Measurements from ENCODE around the gene DIP2C.
"Not testable (repeated sequence)": the region's sequence is repeated elsewhere in the genome, so short reads cannot be mapped to it uniquely, and the experiment has no call there.

Gene DIP2C

DNA sequence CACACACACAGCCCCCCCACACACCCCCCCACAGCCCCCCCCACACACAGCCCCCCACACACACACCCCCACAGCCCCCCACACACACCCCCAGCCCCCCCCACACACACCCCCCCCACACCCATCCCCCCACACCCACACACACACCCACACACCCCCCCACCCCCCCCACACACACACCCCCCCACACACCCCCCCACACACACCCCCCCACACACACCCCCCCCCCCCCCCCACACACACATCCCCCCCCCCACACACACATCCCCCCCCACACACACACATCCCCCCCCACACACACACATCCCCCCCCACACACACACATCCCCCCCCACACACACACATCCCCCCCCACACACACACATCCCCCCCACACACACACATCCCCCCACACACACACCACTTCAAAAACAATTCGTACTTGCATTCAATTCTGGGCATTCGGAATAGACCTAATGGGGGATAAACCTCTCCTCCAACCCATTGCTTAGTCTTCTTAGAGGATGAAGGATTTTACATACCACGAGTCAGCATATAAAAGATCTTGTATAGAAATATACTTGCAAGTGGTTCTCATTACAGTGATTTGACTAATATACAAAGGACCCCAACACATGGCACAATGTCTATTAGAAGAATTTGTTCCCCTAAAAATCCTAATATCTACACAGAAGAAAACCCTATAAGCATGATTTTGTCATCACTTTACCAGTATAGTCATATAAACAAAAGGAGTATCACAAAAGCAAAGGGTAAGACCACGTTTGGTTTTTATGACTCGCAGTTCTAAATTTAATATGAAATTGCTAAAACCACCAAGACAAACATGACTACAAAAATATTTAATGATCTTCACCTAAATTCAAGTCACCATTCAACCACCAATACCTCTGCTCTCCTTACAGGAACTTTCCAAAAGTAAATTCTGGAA lies 80.9 kb downstream of the DIP2C start:
- no peak for DNase-seq

GRCh38 chr10:607545-608185 lies 81.8 kb downstream of the DIP2C start:
- DNase-seq, result no peak

DNA sequence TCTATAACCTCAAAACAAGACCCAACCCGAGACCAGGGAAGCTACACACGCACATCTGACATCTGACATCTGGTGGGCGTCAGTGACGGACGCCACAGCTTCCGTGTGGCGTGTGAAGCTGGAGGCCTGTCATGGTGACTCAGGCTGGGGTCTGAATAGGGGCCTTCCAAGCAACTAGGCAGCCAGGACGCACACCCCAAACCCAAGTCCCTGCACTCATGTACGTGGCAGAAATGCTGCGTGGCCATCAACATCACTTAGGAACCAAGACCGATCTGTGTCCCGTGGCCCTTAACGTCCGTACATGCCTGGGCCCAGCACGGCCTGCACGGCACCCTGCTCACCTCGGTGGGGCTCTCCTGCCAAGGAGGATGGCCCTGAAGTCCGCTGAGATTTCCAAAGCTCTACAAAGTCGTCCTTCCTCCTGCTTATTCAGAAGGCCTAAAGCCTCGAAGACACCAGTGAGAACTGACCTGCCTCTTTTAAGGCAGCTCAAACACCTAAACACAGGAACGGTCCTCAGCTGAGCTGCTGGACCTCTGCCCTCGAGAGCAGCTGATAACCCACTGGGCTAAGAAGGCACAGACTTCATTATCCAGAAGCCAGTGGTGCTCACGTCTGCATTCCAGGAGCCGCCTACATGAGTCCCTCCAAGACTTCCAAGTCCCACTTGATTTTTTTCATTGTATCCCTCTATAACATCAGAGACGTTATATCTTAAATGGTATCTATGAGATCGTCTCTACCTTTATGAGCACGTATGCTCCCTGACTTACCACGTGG lies 82.5 kb downstream of the DIP2C start:
- no peak for DNase-seq

- DNase-seq, result no peak
Observed at GRCh38 chr10:605632-606325, 83.7 kb downstream of the DIP2C start.

- no peak for DNase-seq
Observed at GRCh38 chr10:604716-605631, 84.5 kb downstream of the DIP2C start.

GRCh38 chr10:603745-604144 lies 85.7 kb downstream of the DIP2C start:
- no peak for DNase-seq

DNA sequence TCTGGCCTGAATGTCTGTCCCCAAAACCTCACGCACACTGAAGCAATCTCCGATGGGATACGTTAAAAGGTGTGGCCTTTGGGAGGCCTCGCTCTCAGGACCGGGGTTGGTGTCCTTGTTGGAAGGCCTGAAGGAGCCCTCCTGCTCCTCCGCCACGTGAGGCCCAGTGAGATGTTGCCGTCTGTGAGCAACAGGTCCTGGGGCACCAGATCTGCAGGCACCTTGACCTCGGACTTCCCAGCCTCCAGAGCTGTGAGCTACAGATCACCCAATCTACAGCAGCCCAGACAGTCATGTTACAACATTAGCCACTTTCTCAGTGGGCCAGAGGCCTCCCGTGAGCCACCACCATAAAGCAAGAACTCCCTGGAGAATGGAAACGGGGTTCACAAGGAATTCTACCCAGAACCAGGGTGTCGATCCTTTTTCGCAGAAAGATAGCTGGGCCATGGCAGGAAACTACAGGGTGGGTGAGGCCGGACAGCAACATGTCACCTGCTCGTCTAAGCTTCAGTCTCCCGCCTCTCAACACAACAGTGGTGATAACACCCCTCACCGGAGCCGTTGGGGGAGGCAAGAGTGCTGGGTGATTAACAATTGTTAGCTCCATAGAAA lies 87.0 kb downstream of the DIP2C start:
- no peak for DNase-seq

- no peak for DNase-seq
Observed at GRCh38 chr10:601660-601963, 87.9 kb downstream of the DIP2C start.

- DNase-seq, result no peak
Observed at GRCh38 chr10:600876-601659, 88.4 kb downstream of the DIP2C start.

GRCh38 chr10:600234-600633 lies 89.2 kb downstream of the DIP2C start:
- no peak for DNase-seq

DNA sequence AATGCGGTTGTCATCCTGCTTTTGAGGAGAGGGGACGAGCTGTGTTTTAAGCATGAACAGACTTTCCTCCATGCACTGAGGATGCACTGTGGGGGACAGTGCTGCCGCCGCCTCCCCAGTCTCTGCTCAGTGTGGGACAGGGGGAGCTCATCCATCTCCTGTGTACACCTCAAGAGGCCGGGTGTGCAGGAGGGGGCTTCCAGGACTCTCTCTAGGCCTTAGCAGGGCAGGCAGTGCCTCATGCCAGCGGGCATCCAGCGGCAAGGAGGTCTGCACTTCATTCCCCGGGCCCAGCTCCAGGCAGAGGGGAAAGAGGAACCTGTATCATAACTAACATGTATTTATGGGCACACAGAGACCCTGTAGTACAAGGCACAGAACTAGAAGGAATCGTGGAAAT lies 89.7 kb downstream of the DIP2C start:
- DNase-seq, result no peak

- peak; percentile 66 for DNase-seq
Observed at GRCh38 chr10:598415-599170, 90.9 kb downstream of the DIP2C start.

DNA sequence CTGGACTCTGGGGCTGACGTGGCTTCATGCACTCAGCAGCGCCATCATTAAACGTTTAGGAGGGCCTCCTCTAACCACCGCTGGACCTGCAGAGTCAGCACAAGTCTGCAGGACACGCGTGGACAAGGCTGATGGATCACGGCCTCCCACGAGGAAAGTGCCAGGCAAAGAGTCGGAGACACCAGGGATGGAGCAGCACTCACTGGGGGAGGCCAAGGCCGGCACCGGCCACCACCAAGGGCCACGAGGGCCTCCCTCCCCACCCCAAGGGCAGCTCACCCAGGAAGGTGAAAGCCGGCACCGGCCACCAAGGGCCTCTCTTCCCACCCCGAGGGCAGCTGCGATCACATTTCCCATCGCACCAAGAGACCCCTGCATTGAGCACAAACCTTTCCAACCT lies 91.5 kb downstream of the DIP2C start:
- no peak for DNase-seq

GRCh38 chr10:596725-597345 lies 92.6 kb downstream of the DIP2C start:
- DNase-seq, result no peak

GRCh38 chr10:596131-596530 lies 93.3 kb downstream of the DIP2C start:
- DNase-seq, result not testable (repeated sequence)

DNA sequence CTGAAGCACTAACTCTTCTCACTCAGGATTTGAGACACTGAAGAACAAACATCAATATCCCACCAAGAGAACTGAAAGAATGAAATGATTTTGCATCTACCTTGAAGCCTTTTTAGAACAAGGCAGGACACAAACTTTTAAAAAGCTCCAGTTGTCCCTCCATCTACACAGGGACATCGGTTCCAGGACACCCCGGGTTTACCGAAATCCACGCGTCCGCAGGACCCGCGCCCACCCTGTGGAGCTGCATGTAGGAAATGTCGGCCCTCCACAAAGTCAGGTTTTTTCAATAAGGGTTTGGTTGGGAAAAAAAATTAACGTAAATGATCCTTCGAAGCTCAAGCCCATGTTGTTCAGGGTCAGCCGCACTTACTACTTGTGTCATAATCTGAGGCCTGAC lies 94.0 kb downstream of the DIP2C start:
- no peak for DNase-seq

DNA sequence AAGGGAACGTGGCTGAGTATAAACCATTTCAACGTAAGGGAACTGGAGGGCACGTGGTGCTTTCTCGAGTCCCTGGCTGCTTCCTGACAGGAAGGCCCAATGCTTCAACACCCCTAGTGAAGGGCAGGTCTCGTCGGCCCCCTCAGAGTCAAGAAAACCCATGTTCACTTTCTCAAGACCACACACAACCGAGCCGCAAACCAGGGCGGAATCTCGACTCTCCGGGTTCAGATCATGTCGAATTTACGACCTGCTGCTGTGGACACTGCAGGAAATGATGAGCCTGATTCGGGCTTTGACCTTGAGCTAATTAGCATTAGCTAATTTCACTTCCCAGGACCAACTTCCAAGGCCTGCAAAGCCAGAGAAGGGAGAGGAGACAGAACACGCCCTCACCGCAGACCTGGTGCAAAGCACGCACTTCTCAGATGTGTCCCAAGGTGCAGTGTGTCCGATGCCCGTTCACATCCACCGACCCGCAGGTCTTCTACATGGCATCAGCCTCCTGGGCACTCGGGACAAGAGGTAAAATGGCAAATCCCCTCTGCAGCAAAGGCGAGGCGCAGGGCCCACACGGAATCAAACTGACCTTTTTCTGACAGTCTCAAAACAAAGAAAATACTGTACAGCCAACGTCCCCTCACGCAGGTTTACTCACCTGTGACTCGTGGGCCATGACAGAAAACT lies 94.7 kb downstream of the DIP2C start:
- no peak for DNase-seq

- DNase-seq, result peak; percentile 77
Observed at GRCh38 chr10:593901-594457, 95.5 kb downstream of the DIP2C start.

Data from NCI-H226 (cell line).